ENCODE measurements around the gene DOK6.

- TF ChIP-seq TAF1 (IDR thresholded peaks at IDR 0.05; ENCODE audit: control insufficient read depth, extremely low read depth, insufficient read depth, low read length, severe bottlenecking) (no peak), ZNF282 (CRISPR knock-in tag; IDR thresholded peaks at IDR 0.05) (no peak), CBFB (CRISPR knock-in tag; IDR thresholded peaks at IDR 0.05) (no peak), CHD2 (IDR thresholded peaks at IDR 0.05; ENCODE audit: low read depth, low read length) (no peak), CTCF (IDR thresholded peaks at IDR 0.05 in 2 of 3, conservative IDR thresholded peaks at IDR 0.05 in 1 of 3; ENCODE audit: insufficient read depth in 2 of 3, low read depth in 1 of 3, low read length in 3 of 3) (no peak), SMAD3 (CRISPR knock-in tag; conservative IDR thresholded peaks at IDR 0.05) (no peak), TEAD4 (IDR thresholded peaks at IDR 0.05; ENCODE audit: low read length) (no peak), TEAD4 (CRISPR knock-in tag; IDR thresholded peaks at IDR 0.05; ENCODE audit: borderline replicate concordance) (no peak), POLR2G (IDR thresholded peaks at IDR 0.05; ENCODE audit: low read depth, low read length) (no peak), CLOCK (CRISPR knock-in tag; IDR thresholded peaks at IDR 0.05; ENCODE audit: borderline replicate concordance) (no peak)
- TF ChIP-seq, protein P1, sequence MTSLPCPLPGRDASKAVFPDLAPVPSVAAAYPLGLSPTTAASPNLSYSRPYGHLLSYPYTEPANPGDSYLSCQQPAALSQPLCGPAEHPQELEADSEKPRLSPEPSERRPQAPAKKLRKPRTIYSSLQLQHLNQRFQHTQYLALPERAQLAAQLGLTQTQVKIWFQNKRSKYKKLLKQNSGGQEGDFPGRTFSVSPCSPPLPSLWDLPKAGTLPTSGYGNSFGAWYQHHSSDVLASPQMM (CRISPR knock-in tag; IDR thresholded peaks at IDR 0.05), result no peak
Observed at GRCh38 chr18:69898241-69898861, 497.7 kb downstream of the DOK6 start.
